ENCODE measurements around the gene SMIM15. TPM values are rescaled to one million over a fixed set of nuclear protein-coding genes. Genes with fewer than 3 reads are reported as not detected.

The SMIM15 gene
- total RNA-seq, 4 donors from 2014 or later: 12.0 to 16.6 (median 14.4) TPM

GRCh38 chr5:61120534-61120933, 41.7 kb downstream of the SMIM15 start:
- DNase-seq (ENCODE audit: low spot score in 2 of 2): no peak
- TF ChIP-seq, protein P1, sequence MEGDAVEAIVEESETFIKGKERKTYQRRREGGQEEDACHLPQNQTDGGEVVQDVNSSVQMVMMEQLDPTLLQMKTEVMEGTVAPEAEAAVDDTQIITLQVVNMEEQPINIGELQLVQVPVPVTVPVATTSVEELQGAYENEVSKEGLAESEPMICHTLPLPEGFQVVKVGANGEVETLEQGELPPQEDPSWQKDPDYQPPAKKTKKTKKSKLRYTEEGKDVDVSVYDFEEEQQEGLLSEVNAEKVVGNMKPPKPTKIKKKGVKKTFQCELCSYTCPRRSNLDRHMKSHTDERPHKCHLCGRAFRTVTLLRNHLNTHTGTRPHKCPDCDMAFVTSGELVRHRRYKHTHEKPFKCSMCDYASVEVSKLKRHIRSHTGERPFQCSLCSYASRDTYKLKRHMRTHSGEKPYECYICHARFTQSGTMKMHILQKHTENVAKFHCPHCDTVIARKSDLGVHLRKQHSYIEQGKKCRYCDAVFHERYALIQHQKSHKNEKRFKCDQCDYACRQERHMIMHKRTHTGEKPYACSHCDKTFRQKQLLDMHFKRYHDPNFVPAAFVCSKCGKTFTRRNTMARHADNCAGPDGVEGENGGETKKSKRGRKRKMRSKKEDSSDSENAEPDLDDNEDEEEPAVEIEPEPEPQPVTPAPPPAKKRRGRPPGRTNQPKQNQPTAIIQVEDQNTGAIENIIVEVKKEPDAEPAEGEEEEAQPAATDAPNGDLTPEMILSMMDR (IDR thresholded peaks at IDR 0.05): no peak
- no peak for TF ChIP-seq POLR2A (IDR thresholded peaks at IDR 0.05)
- no peak for TF ChIP-seq EP300 (IDR thresholded peaks at IDR 0.05)
- Histone ChIP-seq H3K4me3 (no peak overlapping the region), H3K27ac (no peak overlapping the region), H3K36me3 (no peaks in the 10 kb centered on the region), H3K27me3 (no peaks in the 10 kb centered on the region), H3K4me1 (no peaks in the 10 kb centered on the region), H3K9me3 (no peaks in the 10 kb centered on the region)
- 73 to 84% methylated on average over 1 of the region's 1 CpG for WGBS, 2 donors

DNA sequence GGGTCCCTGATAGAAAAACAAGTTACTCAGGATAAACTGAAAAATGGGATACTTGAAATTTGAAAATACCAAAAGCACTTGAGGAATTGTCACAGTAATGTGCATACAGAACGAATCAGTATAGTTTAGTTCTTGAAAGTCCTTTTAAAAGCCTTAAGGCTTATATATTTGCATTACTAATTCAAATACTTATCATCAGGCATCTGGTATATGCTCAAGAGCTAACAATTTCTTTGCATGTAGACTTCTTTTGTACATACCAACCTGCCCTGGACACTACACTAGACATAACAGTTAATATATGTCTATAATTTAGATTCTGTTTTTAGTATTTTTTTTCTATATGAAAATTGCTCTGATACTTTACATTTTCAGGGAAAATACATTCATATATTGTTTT, 43.2 kb downstream of the SMIM15 start:
- Histone ChIP-seq H3K36me3 (peaks cover 0 to 10% (median 0%) of the 10 kb centered on the region in 3 donors), H3K9me3 (no peaks in the 10 kb centered on the region), H3K27ac (no peak overlapping the region), H3K4me3 (no peak overlapping the region), H3K4me1 (no peaks in the 10 kb centered on the region), H3K27me3 (no peaks in the 10 kb centered on the region)
- DNase-seq (ENCODE audit: low spot score in 2 of 2): no peak
- 89 to 96% methylated on average over 1 of the region's 1 CpG for WGBS, 2 donors
- TF ChIP-seq EP300 (IDR thresholded peaks at IDR 0.05) (no peak), POLR2A (IDR thresholded peaks at IDR 0.05) (no peak)
- TF ChIP-seq, protein P1 (IDR thresholded peaks at IDR 0.05): no peak

DNA sequence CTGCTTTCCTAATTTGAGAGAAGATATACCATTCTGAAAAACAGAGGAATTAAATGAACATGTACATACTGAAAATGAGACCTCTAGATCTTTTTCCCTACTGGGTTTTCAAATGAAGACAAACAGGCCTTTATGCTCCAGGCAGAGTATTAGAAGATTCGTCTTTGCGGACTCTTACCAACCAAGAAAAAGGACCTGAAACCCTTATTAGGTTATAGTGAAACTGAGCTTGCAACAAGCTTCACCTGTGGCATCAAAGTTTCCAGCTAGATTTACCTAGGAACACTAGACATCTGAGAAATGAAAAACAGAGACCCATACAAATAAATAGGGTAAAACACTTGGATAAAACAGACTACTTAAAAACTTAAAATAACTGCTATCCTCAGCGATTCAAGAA, 46.3 kb downstream of the SMIM15 start:
- no peaks in the 10 kb centered on the region for H3K27me3 ChIP-seq
- H3K4me3 ChIP-seq: no peak overlapping the region

GRCh38 chr5:61114441-61114840, 47.8 kb downstream of the SMIM15 start:
- 85 to 90% methylated on average over 1 of the region's 1 CpG for WGBS, 2 donors
- peaks cover 0 to 19% (median 0%) of the 10 kb centered on the region in 3 donors for H3K36me3 ChIP-seq

More for the DNA sequence above, 46.3 kb downstream of the SMIM15 start:
- no peak for TF ChIP-seq POLR2A (IDR thresholded peaks at IDR 0.05)
- TF ChIP-seq, protein P1 (IDR thresholded peaks at IDR 0.05): no peak
- TF ChIP-seq EP300 (IDR thresholded peaks at IDR 0.05): no peak
- WGBS, 2 donors: 89 to 95% methylated on average over 3 of the region's 3 CpGs
- Histone ChIP-seq H3K27ac (no peak overlapping the region), H3K4me1 (no peaks in the 10 kb centered on the region), H3K36me3 (peaks cover 0 to 19% (median 0%) of the 10 kb centered on the region in 3 donors), H3K9me3 (no peaks in the 10 kb centered on the region)
- DNase-seq (ENCODE audit: low spot score in 2 of 2): no peak

More at GRCh38 chr5:61114441-61114840, 47.8 kb downstream of the SMIM15 start:
- no peaks in the 10 kb centered on the region for H3K27me3 ChIP-seq
- no peak overlapping the region for H3K4me3 ChIP-seq
- no peaks in the 10 kb centered on the region for H3K9me3 ChIP-seq
- no peaks in the 10 kb centered on the region for H3K4me1 ChIP-seq
- TF ChIP-seq POLR2A (IDR thresholded peaks at IDR 0.05) (no peak), EP300 (IDR thresholded peaks at IDR 0.05) (no peak)
- TF ChIP-seq, protein P1 (IDR thresholded peaks at IDR 0.05): no peak
- no peak overlapping the region for H3K27ac ChIP-seq
- no peak for DNase-seq (ENCODE audit: low spot score in 2 of 2)

Other genes with a start within 250 kb of the SMIM15 start
- gene ERCC8, start 217.4 kb downstream of the SMIM15 start, total RNA-seq: 10 to 100 TPM; 10.5 to 17.5 (median 15.8) TPM
- gene NDUFAF2, start 217.3 kb downstream of the SMIM15 start, total RNA-seq: 10 to 100 TPM; 16.2 to 46.5 (median 24.2) TPM
- 10 to 100 TPM; 10.6 to 15.5 (median 13.7) TPM for gene ZSWIM6, start 169.8 kb upstream of the SMIM15 start, total RNA-seq

Measured in tibial nerve (tissue), 4 donors.